Activated T-helper 2 cell treated with anti-CD3 and anti-CD28 coated beads, Interferon-gamma antibody, Interleukin-2, Interleukin-4, amounts not matched to agents 10 μg/mL and 5 μg/mL and 100 μg/mL, durations not matched to agents 14 hours and 24 hours and 36 hours (primary cell): Measurements from ENCODE around the gene NCSTN. TPM values are rescaled to one million over a fixed set of nuclear protein-coding genes. Genes with fewer than 3 reads are reported as not detected.
"Not testable (repeated sequence)": the region's sequence is repeated elsewhere in the genome, so short reads cannot be mapped to it uniquely, and the experiment has no call there.

Source experiments
- DNase-seq: peaks from one replicate; pipeline ENCODE4 v3.0.0; 2021; ENCODE audit warnings: low spot score
- H3K27ac Mint-ChIP-seq: one replicate; pipeline ENCODE4 v1.8.0; 2021; ENCODE audit warnings: mixed read lengths
- H3K27me3 Mint-ChIP-seq: one replicate; pipeline ENCODE4 v1.8.0; 2021; ENCODE audit warnings: low read depth, mixed read lengths
- H3K36me3 Mint-ChIP-seq: one replicate; pipeline ENCODE4 v1.8.0; 2021; ENCODE audit warnings: low read depth, mixed read lengths
- H3K4me1 Mint-ChIP-seq: one replicate; pipeline ENCODE4 v1.8.0; 2021; ENCODE audit warnings: low read depth, mixed read lengths
- H3K4me3 Mint-ChIP-seq: one replicate; pipeline ENCODE4 v1.8.0; 2021; ENCODE audit warnings: low read depth, mild to moderate bottlenecking, moderate library complexity, mixed read lengths
- H3K9me3 Mint-ChIP-seq: one replicate; pipeline ENCODE4 v1.8.0; 2021; ENCODE audit warnings: mixed read lengths
- intact Hi-C: fragments of 100-400 bp; cut with micrococcal nuclease; formaldehyde crosslinking; loops from one replicate; pipeline ENCODE4 v1.15.1; 2023
- total RNA-seq: library from RNA; stranded (reverse); gene quantifications from 2 replicates; pipeline ENCODE4 v1.2.3, GENCODE V29; 2022

Gene NCSTN
- total RNA-seq, 1 donor from 2014 or later = 65.3 TPM

GRCh38 chr1:160377585-160378206 is 34.5 kb downstream of the NCSTN start:
- no peak for DNase-seq
- H3K27ac Mint-ChIP-seq = no peak overlapping the region
- no peaks in the 10 kb centered on the region for H3K27me3 Mint-ChIP-seq
- peaks cover 10% of the 10 kb centered on the region for H3K4me1 Mint-ChIP-seq
- H3K4me3 Mint-ChIP-seq = no peak overlapping the region
- intact Hi-C loops = loop anchor here (5.0 kb wide), 1 partner anchor 35 kb away; the partner anchor contains the start of genes COPA and NCSTN
- H3K36me3 Mint-ChIP-seq = no peaks in the 10 kb centered on the region
- H3K9me3 Mint-ChIP-seq = no peaks in the 10 kb centered on the region

DNA sequence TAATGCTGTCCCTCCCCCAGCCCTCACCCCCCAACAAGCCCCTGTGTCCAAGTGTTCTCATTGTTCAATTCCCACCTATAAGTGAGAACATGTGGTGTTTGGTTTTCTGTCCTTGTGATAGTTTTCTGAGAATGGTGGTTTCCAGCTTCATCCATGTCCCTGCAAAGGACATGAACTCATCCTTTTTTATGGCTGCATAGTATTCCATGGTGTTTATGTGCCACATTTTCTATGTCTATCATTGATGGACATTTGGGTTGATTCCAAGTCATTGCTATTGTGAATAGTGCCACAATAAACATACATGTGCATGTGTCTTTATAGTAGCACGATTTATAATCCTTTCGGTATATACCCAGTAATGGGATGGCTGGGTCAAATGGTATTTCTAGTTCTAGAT is 41.6 kb downstream of the NCSTN start:
- H3K27ac Mint-ChIP-seq, H3K4me3 Mint-ChIP-seq, intact Hi-C loops, H3K36me3 Mint-ChIP-seq, H3K9me3 Mint-ChIP-seq, H3K4me1 Mint-ChIP-seq, DNase-seq: not testable (repeated sequence)
- H3K27me3 Mint-ChIP-seq = peaks cover 30% of the 10 kb centered on the region

- DNase-seq, H3K9me3 Mint-ChIP-seq, intact Hi-C loops, H3K4me1 Mint-ChIP-seq, H3K36me3 Mint-ChIP-seq, H3K4me3 Mint-ChIP-seq, H3K27ac Mint-ChIP-seq: not testable (repeated sequence)
- H3K27me3 Mint-ChIP-seq = peaks cover 38% of the 10 kb centered on the region
Observed at GRCh38 chr1:160388406-160388805, 45.2 kb downstream of the NCSTN start.

- Mint-ChIP-seq H3K4me1 (no peaks in the 10 kb centered on the region), H3K4me3 (no peak overlapping the region), H3K9me3 (no peaks in the 10 kb centered on the region), H3K27me3 (peaks cover 32% of the 10 kb centered on the region), H3K36me3 (no peaks in the 10 kb centered on the region), H3K27ac (no peak overlapping the region)
- intact Hi-C loops = no loop called here
- DNase-seq = no peak
Observed at GRCh38 chr1:160394673-160395072, 51.5 kb downstream of the NCSTN start.

- no peak overlapping the region for H3K4me3 Mint-ChIP-seq
- H3K9me3 Mint-ChIP-seq = no peaks in the 10 kb centered on the region
- H3K27ac Mint-ChIP-seq = no peak overlapping the region
- no peaks in the 10 kb centered on the region for H3K4me1 Mint-ChIP-seq
- no peak for DNase-seq
- no peaks in the 10 kb centered on the region for H3K36me3 Mint-ChIP-seq
- intact Hi-C loops = no loop called here
- H3K27me3 Mint-ChIP-seq = peaks cover 39% of the 10 kb centered on the region
Observed at GRCh38 chr1:160397651-160398050, 54.5 kb downstream of the NCSTN start.

DNA sequence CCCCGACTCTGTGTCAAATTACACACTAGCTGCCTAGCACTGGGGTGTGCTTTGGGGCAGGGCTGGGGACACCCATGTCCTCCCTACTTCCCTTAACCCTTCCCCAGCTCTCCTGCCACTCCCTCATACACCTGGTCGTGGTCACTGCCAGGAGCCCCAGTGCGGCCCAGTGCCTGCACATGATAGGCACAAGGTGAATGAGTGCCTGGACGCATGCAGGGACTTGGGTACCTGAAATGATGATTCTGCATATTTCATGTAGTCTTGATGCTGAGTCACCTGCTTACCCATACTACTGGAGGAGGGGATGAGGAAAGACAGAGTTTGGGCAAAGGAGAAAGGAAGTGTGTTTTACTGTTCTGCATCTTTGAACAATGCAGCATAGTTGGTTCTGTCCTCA is 55.6 kb downstream of the NCSTN start:
- DNase-seq = no peak
- H3K4me3 Mint-ChIP-seq = no peak overlapping the region
- no peak overlapping the region for H3K27ac Mint-ChIP-seq
- intact Hi-C loops = no loop called here
- peaks cover 49% of the 10 kb centered on the region for H3K27me3 Mint-ChIP-seq
- H3K36me3 Mint-ChIP-seq = no peaks in the 10 kb centered on the region
- no peaks in the 10 kb centered on the region for H3K4me1 Mint-ChIP-seq
- H3K9me3 Mint-ChIP-seq = no peaks in the 10 kb centered on the region

DNA sequence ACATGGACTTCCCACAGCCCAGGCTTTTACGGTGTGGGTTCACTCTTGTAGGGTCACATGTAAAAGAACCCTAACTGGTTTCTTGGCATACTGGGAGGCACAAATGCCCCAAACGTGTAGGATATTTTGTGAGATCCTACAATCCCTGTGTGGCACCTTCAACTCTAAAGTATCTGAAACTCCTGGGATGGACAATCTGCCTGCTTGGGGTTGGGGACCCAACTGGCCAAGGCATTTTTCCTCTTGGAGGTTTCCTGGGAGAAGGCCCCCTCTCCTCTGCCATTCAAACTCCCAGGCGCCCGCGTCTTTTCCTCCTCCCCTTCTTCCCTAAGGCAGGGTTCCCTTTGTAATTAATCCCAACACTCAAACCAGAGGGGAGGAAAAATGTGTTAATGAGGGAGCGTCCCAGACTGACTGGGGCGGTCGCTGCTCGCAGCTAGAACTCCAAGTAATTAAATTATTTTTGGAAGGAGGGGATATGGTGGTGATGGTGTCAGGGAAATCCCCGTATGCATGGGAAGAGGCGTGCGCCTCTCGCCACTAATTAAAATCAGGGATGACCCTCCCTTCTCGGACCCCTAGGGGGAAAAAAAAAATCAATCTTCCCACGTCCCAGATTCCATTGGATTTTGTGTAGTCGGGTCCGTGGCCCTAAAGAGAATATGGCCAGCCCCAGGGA is 56.5 kb downstream of the NCSTN start:
- Mint-ChIP-seq H3K27me3 (peaks cover 55% of the 10 kb centered on the region), H3K4me1 (no peaks in the 10 kb centered on the region), H3K27ac (no peak overlapping the region), H3K36me3 (no peaks in the 10 kb centered on the region), H3K9me3 (no peaks in the 10 kb centered on the region), H3K4me3 (no peak overlapping the region)
- intact Hi-C loops = no loop called here
- no peak for DNase-seq

GRCh38 chr1:160400223-160400645 is 57.1 kb downstream of the NCSTN start, which contains the start of gene VANGL2:
Gene VANGL2 (plus strand): TSS chr1:160400564. CDS start chr1:160415838, 15,274 bp downstream.
- peaks cover 53% of the 10 kb centered on the region for H3K27me3 Mint-ChIP-seq
- H3K36me3 Mint-ChIP-seq = no peaks in the 10 kb centered on the region
- H3K4me3 Mint-ChIP-seq = peak within 1 kb of the TSS; percentile 9
- no peak within 1 kb of the TSS for H3K27ac Mint-ChIP-seq
- no peaks in the 10 kb centered on the region for H3K9me3 Mint-ChIP-seq
- DNase-seq = peak; percentile 21
- intact Hi-C loops = no loop called here
- H3K4me1 Mint-ChIP-seq = no peaks in the 10 kb centered on the region

DNA sequence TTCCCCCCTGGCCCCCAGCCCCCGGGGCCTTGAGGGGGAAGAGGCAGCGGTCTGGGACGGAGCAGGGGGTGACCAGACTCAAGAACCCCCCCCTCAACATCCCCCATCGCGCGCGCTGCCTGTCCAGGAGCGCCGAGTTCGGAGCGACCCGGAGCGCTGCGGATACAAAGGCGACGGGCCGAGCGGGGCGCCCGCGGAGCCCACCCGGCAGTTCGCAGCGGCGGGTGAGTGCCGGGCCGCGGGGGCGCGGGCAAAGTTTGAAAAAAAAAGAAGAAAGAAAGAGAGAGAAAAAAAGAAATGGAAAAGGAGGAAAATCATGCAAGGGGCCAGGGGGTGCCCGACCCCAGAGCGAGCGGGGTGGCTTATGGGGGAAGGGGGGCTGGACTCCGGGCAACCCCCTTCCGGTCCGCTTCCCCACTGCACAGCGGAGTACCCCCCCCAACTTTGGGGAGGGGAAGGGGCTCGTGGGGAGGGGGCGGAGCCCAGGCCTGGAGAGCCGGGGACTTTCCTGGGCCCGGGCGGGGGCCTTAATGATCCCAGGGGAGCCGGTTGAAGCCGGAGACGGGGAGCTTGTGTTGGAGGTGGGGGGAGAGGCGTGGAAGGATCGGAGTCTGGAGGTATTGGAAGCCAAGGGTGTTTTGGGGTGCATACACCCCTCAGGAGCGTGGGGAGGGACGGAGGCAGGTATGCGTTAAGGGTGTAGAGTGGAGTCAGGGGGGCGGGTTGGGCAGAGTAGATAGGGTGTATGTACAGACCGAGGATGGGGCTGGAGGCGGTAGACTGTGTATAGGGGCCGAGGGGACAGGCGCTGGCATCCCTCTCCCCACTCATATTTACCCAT is 57.7 kb downstream of the NCSTN start:
- Mint-ChIP-seq H3K36me3 (no peaks in the 10 kb centered on the region), H3K9me3 (no peaks in the 10 kb centered on the region), H3K27ac (no peak overlapping the region), H3K4me1 (no peaks in the 10 kb centered on the region), H3K4me3 (peak overlapping the region; percentile 9), H3K27me3 (peaks cover 49% of the 10 kb centered on the region)
- intact Hi-C loops = no loop called here
- no peak for DNase-seq

DNA sequence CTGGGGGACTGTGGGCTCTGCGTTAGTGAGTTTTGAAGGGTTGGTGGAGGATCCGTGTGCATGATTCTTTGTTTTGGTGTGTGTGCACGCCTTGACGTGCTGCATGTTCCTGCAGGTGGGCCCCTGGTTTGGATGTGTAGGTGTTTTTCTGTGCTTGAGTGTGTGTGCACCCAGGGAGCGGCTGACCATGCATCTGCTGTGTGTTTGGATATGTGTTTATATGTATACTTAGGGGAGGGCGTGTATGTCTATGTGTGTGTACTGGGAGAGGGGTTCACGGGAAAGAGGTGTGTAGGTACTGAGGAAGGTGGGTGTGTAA is 58.3 kb downstream of the NCSTN start:
- no peaks in the 10 kb centered on the region for H3K4me1 Mint-ChIP-seq
- H3K27me3 Mint-ChIP-seq = peaks cover 48% of the 10 kb centered on the region
- no peak for DNase-seq
- intact Hi-C loops = no loop called here
- no peak overlapping the region for H3K27ac Mint-ChIP-seq
- H3K9me3 Mint-ChIP-seq = no peaks in the 10 kb centered on the region
- no peak overlapping the region for H3K4me3 Mint-ChIP-seq
- H3K36me3 Mint-ChIP-seq = no peaks in the 10 kb centered on the region

DNA sequence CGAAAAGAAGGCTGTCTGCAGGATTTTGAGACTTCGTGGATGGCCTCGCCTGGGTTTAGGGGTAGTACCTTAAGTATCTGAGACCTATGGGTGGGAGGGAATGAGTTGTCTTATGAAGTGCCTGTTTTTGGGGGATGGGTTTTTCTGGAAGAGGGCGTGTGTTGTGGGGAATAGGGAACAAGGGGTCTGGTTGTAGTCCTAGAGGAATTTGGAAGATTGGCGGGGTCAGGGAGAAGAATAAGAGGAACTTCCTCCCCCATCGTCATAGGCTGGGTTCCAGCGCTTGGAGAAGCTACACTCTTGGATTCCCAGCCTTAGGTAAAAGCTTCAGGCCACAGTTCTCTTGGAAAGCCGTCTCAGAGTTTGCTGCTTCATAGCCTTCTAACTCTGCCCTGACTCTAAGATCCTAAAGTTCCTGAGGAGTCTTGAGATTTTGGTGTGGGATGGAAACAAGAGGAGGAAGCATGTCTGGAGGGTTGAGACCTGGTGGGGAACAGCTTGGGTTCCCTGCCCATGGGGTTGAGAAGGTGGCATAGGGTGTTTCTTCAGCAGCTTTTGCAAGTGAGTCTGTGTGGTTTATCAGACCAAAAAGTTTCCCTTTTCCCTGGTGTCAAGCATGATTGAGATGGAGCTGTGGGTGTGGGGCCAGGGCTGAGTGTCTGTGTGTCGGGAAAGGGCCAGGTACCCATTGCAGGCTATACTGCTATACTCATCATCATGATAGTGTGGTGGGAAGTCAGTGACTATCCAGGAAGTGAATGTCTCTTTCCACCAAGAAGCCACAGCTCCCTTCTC is 59.0 kb downstream of the NCSTN start:
- intact Hi-C loops = no loop called here
- Mint-ChIP-seq H3K27ac (no peak overlapping the region), H3K4me1 (no peaks in the 10 kb centered on the region), H3K36me3 (no peaks in the 10 kb centered on the region), H3K9me3 (no peaks in the 10 kb centered on the region), H3K4me3 (no peak overlapping the region), H3K27me3 (peaks cover 45% of the 10 kb centered on the region)
- DNase-seq = no peak

GRCh38 chr1:160403244-160403643 is 60.1 kb downstream of the NCSTN start:
- Mint-ChIP-seq H3K27ac (no peak overlapping the region), H3K4me3 (no peak overlapping the region), H3K4me1 (no peaks in the 10 kb centered on the region), H3K36me3 (no peaks in the 10 kb centered on the region), H3K27me3 (peaks cover 43% of the 10 kb centered on the region), H3K9me3 (no peaks in the 10 kb centered on the region)
- intact Hi-C loops = no loop called here
- DNase-seq = no peak
